GM23248 (cell line): Measurements from ENCODE around the gene ADAM12.

ENCODE experiments used
- EZH2 ChIP-seq: fragments of 200-600 bp; sonication (generic); IDR thresholded peaks from 2 replicates; pipeline ENCODE4 v1.6.1; 2018; ENCODE audit warnings: antibody characterized with exemption, mild to moderate bottlenecking; ENCODE audit not compliant: insufficient read depth, poor library complexity, severe bottlenecking
- EZH2phosphoT487 ChIP-seq: fragments of 200-600 bp; sonication (generic); IDR thresholded peaks from 2 replicates; pipeline ENCODE4 v1.6.1; 2018; ENCODE audit warnings: antibody characterized with exemption, moderate library complexity, mild to moderate bottlenecking, low read depth; ENCODE audit not compliant: insufficient read depth

GRCh38 chr10:126407831-126408230, 19.6 kb upstream of the ADAM12 start:
- no peak for TF ChIP-seq EZH2phosphoT487
- TF ChIP-seq EZH2 = no peak
